SIG-M5 (cell line): ENCODE data around the gene PRR20D.
"Not testable (repeated sequence)": the region's sequence is repeated elsewhere in the genome, so short reads cannot be mapped to it uniquely, and the experiment has no call there.

Source experiments
- DNase-seq: peaks from one replicate; lab custom pipeline; 2025; lab: John Stamatoyannopoulos, UW

PRR20D gene

DNA sequence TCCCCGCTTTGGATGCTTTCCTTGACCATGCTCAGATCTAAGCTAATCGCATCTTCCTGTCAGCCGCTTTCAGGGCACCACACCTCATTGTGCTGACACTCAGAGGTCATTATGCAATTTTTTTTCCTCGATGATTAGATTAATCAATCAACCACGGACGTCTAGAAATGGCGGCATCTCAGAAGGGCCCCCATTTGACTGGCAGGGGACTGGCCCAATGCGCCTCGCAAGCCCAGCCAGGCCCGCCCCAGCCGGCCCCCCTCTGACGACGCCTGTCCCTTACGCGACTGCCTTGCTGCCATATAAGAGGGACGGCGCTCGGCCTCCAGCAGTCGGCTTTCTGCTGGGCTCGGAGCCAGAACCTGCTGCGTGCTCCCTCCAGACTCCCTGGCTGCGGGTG lies at the start of gene PRR20D:
Gene PRR20D, plus strand, starts transcription at position 301 of the 400 bp plus-strand sequence. CDS start 387 bp downstream, outside the sequence.
- not testable (repeated sequence) for DNase-seq

DNA sequence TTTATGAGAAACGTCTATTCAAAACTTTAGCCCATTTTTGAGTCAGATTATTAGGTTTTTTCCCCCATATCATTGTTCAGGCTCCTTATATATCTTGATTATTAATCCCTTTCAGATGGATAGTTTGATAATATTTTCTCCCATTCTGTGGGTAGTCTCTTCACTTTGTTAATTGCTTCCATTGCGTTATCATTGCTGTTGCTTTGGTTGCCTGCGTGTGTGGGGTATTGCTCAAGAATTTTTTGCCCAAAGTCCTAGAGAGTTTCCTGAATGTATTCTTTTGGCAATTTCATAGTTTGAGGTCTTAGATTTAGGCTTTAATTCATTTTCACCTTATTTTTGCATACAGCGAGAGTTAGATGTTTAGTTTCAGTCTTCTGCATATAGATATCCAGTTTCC lies 45.5 kb upstream of the PRR20D start:
- no peak for DNase-seq

DNA sequence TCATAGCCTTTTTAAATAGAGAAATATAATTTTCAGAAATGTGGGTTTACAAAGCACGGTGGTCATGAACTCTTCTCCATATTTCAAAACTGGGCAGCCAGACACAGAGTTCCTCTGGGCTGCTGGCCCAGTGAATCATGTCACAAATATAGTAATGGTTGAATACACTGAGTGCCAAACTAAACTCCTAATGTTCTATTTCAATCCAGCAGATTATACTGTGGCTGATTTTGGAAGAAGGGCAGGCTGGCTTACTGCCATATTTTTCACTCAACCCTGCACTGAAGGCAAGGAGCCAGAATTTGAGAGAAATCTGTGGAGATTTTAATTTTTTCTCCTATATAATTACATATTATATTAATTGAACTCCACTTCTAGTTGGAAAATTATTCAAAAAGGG lies 36.8 kb upstream of the PRR20D start:
- no peak for DNase-seq

DNA sequence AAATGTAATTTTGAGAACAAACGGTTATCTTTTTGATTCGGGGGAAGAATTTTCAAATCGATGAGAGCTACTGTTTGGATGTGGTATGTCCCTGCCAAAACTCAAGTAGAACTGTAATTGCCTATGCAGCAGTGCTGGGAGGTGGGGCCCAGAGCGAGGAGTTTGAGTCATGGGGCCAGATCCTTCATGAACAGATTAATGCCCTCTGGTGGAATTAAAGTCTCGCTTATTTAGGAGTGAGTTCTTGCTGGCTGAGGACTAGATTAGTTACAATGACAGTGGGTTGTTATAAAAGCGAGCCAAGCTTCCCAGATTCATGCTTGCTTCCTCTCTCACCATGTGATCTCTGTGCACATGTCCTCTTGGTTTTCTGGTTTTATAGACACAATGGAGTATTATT lies 31.5 kb upstream of the PRR20D start:
- DNase-seq: no peak

DNA sequence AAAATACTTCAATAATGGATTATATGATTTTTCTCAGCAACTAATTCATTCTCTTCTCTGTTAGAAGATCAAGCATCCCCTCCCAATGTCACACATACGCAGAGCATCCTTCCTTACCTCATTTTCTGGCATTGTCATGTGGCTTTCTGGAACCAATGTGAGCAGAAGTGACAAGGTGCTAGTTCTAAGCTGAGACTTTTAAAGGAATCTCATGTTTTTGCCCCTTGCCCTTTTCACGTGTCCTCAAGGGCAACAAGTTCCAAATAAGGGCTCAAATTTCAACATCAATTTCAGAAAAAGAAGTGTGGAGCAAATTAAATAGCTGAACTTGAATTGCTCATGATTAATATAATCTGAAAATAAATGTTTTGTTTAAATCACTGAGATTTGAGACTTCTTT lies 24.3 kb upstream of the PRR20D start:
- DNase-seq: no peak

DNA sequence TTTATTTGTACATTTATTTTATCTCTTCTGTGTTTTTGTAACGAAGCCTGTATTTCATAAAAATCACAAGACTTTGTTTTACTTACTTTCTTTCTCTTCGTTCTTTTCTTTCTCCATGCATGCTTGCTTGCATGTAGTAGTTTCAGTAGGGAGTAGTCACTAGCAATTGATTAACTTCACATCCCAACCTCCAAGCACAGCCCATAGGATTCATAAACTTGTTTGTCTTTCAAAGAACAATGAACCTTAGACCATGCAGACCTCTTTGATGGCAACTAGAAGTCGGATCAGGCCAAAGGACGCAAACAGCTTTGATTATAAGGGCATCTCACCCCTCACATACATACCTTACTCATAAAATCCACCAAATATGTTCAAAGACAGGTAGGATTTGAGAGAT lies 22.8 kb upstream of the PRR20D start:
- DNase-seq: no peak

DNA sequence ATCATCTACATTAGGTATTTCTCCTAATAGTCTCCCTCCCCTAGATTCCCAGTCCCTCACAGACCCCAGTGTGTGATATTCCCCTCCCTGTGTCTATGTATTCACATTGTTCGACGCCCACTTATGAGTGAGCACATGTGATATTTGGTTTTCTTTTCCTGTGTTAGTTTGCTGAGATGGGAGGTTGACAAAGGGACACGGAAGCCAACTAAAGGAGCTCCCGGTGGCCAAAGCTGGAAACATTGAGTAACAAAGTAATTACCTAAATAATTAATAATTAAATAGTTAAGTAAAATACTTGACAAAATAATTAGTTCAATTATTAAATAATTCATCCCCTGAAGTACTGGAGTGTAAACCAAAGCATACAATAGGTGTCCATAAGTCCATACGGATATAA lies 21.4 kb upstream of the PRR20D start:
- DNase-seq: no peak

DNA sequence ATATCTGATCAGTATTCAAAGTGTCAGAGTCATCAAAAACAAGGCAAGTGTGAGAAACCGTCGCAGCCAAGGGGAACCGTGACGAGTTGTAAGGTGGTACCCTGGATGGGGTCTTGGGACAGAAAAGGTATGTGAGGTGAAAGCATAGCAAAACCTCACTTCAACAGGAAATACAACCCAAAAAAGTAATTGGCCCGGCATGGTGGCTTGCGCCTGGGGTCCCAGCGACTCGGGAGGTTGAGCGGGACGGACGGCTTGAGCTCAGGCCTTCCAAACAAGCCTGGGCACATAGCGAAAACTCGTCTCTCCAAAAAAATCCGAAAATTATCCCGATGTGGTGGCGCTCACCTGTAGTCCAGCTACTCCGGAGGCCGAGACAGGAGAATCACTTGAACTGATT lies 20.7 kb upstream of the PRR20D start:
- not testable (repeated sequence) for DNase-seq

DNA sequence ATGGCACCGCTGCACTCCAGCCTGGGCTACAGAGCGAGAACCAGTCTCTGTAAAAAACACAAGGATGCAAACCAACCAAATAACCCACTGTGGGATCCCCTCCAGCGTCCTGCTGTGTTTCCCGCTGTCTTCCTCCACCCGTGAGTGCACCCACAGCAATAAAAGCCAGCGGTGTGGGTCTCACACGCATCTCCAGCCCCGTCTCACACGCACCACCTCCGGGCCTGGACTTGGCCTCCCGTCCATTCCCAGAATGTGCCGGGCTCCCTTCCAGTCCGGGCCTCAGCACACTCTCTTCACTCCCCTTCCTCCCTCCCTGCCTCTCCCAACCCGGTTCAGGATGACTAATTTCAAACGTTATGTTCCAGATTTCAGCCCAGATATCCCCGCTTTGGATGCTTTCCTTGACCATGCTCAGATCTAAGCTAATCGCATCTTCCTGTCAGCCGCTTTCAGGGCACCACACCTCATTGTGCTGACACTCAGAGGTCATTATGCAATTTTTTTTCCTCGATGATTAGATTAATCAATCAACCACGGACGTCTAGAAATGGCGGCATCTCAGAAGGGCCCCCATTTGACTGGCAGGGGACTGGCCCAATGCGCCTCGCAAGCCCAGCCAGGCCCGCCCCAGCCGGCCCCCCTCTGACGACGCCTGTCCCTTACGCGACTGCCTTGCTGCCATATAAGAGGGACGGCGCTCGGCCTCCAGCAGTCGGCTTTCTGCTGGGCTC lies 20.0 kb upstream of the PRR20D start, which contains the start of gene PRR20A:
Gene PRR20A, plus strand, starts transcription at position 684 of the 734 bp plus-strand sequence. CDS start 387 bp downstream, outside the sequence.
- DNase-seq: not testable (repeated sequence)

DNA sequence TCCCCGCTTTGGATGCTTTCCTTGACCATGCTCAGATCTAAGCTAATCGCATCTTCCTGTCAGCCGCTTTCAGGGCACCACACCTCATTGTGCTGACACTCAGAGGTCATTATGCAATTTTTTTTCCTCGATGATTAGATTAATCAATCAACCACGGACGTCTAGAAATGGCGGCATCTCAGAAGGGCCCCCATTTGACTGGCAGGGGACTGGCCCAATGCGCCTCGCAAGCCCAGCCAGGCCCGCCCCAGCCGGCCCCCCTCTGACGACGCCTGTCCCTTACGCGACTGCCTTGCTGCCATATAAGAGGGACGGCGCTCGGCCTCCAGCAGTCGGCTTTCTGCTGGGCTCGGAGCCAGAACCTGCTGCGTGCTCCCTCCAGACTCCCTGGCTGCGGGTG lies 13.2 kb upstream of the PRR20D start, which contains the start of gene PRR20B:
Gene PRR20B, plus strand, starts transcription at position 301 of the 400 bp plus-strand sequence. CDS start 387 bp downstream, outside the sequence.
- DNase-seq: not testable (repeated sequence)

DNA sequence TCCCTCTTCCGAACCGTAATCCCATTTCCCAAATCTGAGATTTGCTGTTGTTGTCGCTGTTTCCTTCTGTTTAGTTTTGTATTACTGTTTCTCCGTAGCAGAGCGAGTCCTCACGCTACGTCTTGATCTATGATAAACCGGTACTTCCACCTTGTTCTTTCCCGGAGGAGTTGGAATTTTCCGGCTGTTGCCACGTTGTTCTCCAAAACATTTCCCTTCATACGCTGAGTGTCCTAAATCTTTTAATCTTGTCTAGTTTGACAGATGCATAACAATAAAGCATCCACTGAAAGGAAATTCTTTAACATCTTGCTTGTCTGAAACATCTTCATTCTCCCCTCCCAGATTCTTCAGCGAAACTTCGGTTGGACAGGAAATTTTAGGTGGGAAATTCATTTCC lies 12.3 kb upstream of the PRR20D start:
- DNase-seq: not testable (repeated sequence)

DNA sequence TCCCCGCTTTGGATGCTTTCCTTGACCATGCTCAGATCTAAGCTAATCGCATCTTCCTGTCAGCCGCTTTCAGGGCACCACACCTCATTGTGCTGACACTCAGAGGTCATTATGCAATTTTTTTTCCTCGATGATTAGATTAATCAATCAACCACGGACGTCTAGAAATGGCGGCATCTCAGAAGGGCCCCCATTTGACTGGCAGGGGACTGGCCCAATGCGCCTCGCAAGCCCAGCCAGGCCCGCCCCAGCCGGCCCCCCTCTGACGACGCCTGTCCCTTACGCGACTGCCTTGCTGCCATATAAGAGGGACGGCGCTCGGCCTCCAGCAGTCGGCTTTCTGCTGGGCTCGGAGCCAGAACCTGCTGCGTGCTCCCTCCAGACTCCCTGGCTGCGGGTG lies 6.7 kb upstream of the PRR20D start, which contains the start of gene PRR20C:
Gene PRR20C, plus strand, starts transcription at position 301 of the 400 bp plus-strand sequence. CDS start 387 bp downstream, outside the sequence.
- not testable (repeated sequence) for DNase-seq

DNA sequence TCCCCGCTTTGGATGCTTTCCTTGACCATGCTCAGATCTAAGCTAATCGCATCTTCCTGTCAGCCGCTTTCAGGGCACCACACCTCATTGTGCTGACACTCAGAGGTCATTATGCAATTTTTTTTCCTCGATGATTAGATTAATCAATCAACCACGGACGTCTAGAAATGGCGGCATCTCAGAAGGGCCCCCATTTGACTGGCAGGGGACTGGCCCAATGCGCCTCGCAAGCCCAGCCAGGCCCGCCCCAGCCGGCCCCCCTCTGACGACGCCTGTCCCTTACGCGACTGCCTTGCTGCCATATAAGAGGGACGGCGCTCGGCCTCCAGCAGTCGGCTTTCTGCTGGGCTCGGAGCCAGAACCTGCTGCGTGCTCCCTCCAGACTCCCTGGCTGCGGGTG lies 6.5 kb downstream of the PRR20D start, which contains the start of gene PRR20E:
Gene PRR20E, plus strand, starts transcription at position 301 of the 400 bp plus-strand sequence. CDS start 387 bp downstream, outside the sequence.
- DNase-seq: not testable (repeated sequence)

DNA sequence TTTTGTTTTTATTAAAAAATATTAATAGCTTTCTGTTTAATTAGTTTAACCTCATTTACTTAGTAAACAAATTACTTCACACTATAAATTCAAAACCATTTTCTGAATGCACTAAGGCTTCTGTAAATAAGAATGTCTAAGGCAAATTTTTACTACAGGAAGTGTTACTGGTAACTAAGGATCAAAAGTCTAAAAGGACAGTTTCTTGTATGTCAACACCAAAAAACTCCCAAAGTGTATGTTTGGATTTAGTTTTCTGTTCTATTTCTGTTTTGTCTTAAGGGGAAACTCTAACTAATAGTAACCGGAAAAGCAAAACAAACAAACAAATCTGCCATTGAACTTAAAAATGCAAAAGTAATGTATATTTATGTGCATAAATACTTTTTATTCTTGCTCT lies 31.2 kb downstream of the PRR20D start:
- DNase-seq: no peak

DNA sequence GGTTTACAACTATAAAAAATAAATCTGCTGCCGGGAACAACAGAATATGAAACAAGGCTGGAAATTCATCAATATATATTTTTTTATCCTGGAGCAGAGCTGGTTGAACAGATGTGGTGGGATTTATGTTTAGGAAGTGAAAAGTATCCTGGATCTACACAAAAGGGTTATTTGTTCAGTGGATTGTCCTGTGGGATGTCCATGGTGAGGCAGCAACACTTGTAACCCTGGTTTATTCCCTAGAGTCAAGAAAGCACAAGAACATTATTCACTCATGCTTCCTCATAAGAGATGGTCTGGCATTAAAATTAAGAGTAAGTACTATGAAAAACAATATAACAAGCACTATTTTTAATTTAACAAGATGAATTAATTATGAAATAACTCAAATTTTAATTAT lies 52.6 kb downstream of the PRR20D start:
- no peak for DNase-seq
